ENCODE data around the gene SLC35F6.

DNA sequence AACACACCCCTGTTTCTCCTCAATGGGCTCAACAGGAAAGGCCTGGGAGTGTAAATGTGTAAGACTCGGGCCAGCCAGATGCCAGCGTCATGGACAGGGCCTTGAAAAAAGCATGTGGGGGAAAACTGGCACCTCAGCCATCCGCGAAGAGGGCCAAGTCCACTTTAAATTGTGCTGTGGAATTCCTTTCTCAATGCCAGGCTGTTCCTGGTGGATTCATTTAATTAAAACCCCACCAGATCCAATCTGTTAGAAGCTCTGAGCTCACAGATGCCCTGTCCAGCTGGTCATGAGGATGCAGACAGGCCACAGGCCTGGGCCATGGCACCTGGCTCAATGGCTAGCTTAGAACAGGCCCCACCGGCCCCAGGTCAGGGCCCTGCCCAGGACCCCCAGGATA lies 46.7 kb upstream of the SLC35F6 start:
- TF ChIP-seq ZNF274 (IDR thresholded peaks at IDR 0.05; ENCODE audit: low read depth, low read length) (no peak), SUZ12 (IDR thresholded peaks at IDR 0.05; ENCODE audit: extremely low read depth, insufficient read depth, insufficient read length) (no peak), YY1 (IDR thresholded peaks at IDR 0.05; ENCODE audit: insufficient read depth, insufficient read length) (no peak)
